SH-SY5Y (cell line): Measurements from ENCODE around the gene PAPPA2.

ENCODE experiments used
- GATA2 ChIP-seq: IDR thresholded peaks from 2 replicates; pipeline ENCODE4 v1.6.1; 2011; ENCODE audit warnings: mild to moderate bottlenecking, low read depth, low read length
- GATA3 ChIP-seq: IDR thresholded peaks from 2 replicates; pipeline ENCODE4 v1.6.1; 2011; ENCODE audit warnings: low read depth, mild to moderate bottlenecking, low read length, moderate library complexity

DNA sequence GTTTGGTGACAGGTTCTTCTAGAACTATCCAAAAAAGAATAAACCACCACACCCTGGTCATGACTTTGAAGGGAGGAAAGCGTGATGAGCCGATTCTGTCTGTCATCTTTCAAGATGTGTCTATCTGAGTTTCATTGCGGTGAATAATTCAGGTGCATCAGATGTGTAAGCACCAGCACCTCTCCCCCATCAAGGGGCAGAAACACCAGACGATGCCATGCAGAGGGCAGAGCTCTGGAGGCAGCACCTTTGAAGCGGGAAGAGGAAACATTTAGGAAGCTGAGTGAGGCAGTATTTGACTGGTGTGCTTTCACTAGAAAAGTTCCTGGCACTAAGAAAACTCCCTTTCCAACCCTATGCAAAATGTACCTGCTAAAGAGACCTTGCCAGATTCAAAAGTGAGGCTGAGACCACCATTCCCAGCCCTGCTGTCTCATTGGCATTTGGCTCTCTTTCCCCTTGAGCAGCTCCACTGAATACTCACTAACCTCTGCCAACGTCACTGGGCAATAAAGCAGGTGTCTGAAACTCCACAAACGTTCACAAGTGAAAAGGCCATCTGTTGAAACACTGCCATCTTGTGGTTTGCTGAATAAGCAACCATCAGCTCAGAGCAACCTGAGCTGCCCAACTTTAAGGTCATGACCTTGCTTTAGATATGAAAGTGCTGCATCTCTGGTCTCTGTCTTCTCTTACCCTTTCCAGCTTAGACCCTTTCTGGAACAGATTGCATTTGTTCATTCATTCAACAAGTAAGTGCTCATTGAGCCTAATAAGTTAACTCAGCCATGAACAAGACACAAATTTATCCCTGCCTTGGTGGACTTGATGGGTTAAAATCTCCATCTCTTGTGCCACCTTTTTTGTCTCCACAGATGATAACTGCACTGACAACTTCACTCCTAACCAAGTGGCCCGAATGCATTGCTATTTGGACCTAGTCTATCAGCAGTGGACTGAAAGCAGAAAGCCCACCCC, 228.6 kb downstream of the PAPPA2 start:
- TF ChIP-seq GATA2 (no peak), GATA3 (no peak)
